ENCODE measurements around the gene SHC1.

GRCh38 chr1:154937988-154938386 is 32.6 kb downstream of the SHC1 start:
- no peak for TF ChIP-seq POLR2A (IDR thresholded peaks at IDR 0.05; ENCODE audit: low read depth, low read length)
- no peak for TF ChIP-seq TAF1 (IDR thresholded peaks at IDR 0.05; ENCODE audit: borderline replicate concordance, low read depth, low read length)
